ENCODE results near the gene C20orf202. TPM values are rescaled to one million over a fixed set of nuclear protein-coding genes. Genes with fewer than 3 reads are reported as not detected.
A peak's percentile ranks its signal among the peaks of the same experiment; 100 is the strongest.

The C20orf202 gene
- polyA plus RNA-seq (2014; cell fraction: cytosol; rRNA removed): not detected in 2 replicates
- polyA plus RNA-seq (2014; cell fraction: nucleus; rRNA removed): not detected in 2 replicates

GRCh38 chr20:1202762-1203504 is at the start of gene C20orf202:
C20orf202 (plus strand) TSS chr20:1203454; CDS start chr20:1203586, 132 bp downstream.
- DNase-seq (ENCODE audit: low spot score): no peak

GRCh38 chr20:1154226-1154625 is 49.0 kb upstream of the C20orf202 start:
- no peak for DNase-seq (ENCODE audit: low spot score)

GRCh38 chr20:1154691-1155090 is 48.6 kb upstream of the C20orf202 start:
- no peak for DNase-seq (ENCODE audit: low spot score)

- DNase-seq (ENCODE audit: low spot score): no peak
These were observed 47.9 kb upstream of the C20orf202 start for GRCh38 chr20:1155342-1155741.

GRCh38 chr20:1160496-1160895 is 42.8 kb upstream of the C20orf202 start:
- no peak for DNase-seq (ENCODE audit: low spot score)

GRCh38 chr20:1160991-1161390 is 42.3 kb upstream of the C20orf202 start:
- DNase-seq (ENCODE audit: low spot score): no peak

- no peak for DNase-seq (ENCODE audit: low spot score)
These were observed 40.1 kb upstream of the C20orf202 start for GRCh38 chr20:1163105-1163504.

- DNase-seq (ENCODE audit: low spot score): no peak
These were observed 39.6 kb upstream of the C20orf202 start for GRCh38 chr20:1163653-1164052.

GRCh38 chr20:1164871-1165270 is 38.4 kb upstream of the C20orf202 start:
- no peak for DNase-seq (ENCODE audit: low spot score)

GRCh38 chr20:1165521-1165920 is 37.7 kb upstream of the C20orf202 start:
- no peak for DNase-seq (ENCODE audit: low spot score)

- DNase-seq (ENCODE audit: low spot score): no peak
These were observed 37.3 kb upstream of the C20orf202 start for GRCh38 chr20:1165941-1166340.

GRCh38 chr20:1166948-1167720 is 36.1 kb upstream of the C20orf202 start:
- no peak for DNase-seq (ENCODE audit: low spot score)

- DNase-seq (ENCODE audit: low spot score): no peak
These were observed 34.0 kb upstream of the C20orf202 start for GRCh38 chr20:1169224-1169623.

- DNase-seq (ENCODE audit: low spot score): no peak
These were observed 31.7 kb upstream of the C20orf202 start for GRCh38 chr20:1171461-1172093.

- DNase-seq (ENCODE audit: low spot score): no peak
These were observed 29.6 kb upstream of the C20orf202 start for GRCh38 chr20:1173698-1174097.

- no peak for DNase-seq (ENCODE audit: low spot score)
These were observed 28.5 kb upstream of the C20orf202 start for GRCh38 chr20:1174787-1175186.

GRCh38 chr20:1177680-1178079 is 25.6 kb upstream of the C20orf202 start:
- DNase-seq (ENCODE audit: low spot score): peak; percentile 28

- DNase-seq (ENCODE audit: low spot score): no peak
These were observed 25.2 kb upstream of the C20orf202 start for GRCh38 chr20:1178103-1178502.

- DNase-seq (ENCODE audit: low spot score): no peak
These were observed 24.6 kb upstream of the C20orf202 start for GRCh38 chr20:1178623-1179022.

GRCh38 chr20:1180949-1181348 is 22.3 kb upstream of the C20orf202 start:
- DNase-seq (ENCODE audit: low spot score): no peak

- no peak for DNase-seq (ENCODE audit: low spot score)
These were observed 21.1 kb upstream of the C20orf202 start for GRCh38 chr20:1182106-1182505.

- no peak for DNase-seq (ENCODE audit: low spot score)
These were observed 20.1 kb upstream of the C20orf202 start for GRCh38 chr20:1183153-1183552.

All from SK-N-DZ (cell line).